Measurements from ENCODE around the gene CROCC. TPM values are rescaled to one million over a fixed set of nuclear protein-coding genes. Genes with fewer than 3 reads are reported as not detected.

CROCC gene
- polyA plus RNA-seq, 2 of the 4 experiments (the other 2 are of a cell fraction): 4.4 to 10.6 TPM

DNA sequence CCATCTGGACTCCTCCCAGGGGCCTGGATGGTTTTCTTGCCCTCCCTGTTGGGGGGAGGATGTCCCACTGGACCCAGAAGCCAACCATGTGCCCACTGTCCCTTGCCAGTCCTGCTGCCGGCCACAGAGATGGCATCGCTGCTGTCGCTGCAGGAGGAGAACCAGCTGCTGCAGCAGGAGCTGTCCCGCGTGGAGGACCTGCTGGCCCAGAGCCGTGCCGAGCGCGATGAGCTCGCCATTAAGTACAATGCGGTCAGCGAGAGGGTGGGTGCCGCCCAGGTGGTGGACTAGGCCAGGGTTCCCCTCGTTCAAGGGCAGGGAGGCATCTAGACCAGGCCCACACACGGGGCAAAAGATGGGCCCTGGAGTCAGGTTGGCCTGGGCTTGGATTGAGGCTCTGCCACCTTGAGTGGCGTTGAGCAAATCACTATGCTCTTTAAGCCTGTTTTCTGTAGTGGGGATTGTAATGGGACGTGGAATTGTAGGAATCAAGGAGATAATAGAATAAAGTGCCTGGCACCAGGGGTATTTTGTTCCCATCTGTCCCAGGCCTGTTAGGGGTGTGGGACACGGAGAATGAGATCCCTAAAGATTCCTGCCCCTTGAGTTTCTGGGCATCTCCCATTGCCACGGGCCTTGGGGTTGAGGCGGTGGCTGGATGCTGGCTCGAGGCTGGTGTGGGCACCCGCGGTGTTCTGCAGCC is 2.6 kb downstream of the CROCC start:
- no peak for ATAC-seq
- CTCF ChIA-PET: interaction anchor here (0.7 to 1.0 kb wide), 3 partner anchors 14 to 122 kb away, joined by 3 to 5 read pairs (median 4); no protein-coding TSS in a partner anchor
- no peak overlapping the region for H3K27ac ChIP-seq
- no peak overlapping the region for H3K4me3 ChIP-seq
- no peak overlapping the region for H3K4me2 ChIP-seq
- TF ChIP-seq CBX8 (IDR thresholded peaks at IDR 0.05) (no peak), HOXB5 (CRISPR knock-in tag; IDR thresholded peaks at IDR 0.05) (no peak), NR3C1 (IDR thresholded peaks at IDR 0.05) (no peak), JUN (IDR thresholded peaks at IDR 0.05) (no peak), EHF (CRISPR knock-in tag; IDR thresholded peaks at IDR 0.05) (no peak), KDM5A (IDR thresholded peaks at IDR 0.05) (no peak), EHMT2 (IDR thresholded peaks at IDR 0.05; ENCODE audit: low read depth) (no peak), RCOR1 (IDR thresholded peaks at IDR 0.05; ENCODE audit: low read depth, low read length) (no peak), TP53 (CRISPR knock-in tag; IDR thresholded peaks at IDR 0.05) (no peak), POLR2A (IDR thresholded peaks at IDR 0.05; ENCODE audit: low read length) (no peak), NPAS2 (CRISPR knock-in tag; IDR thresholded peaks at IDR 0.05; ENCODE audit: borderline replicate concordance) (no peak), ZSCAN20 (CRISPR knock-in tag; IDR thresholded peaks at IDR 0.05) (no peak), RAD21 (conservative IDR thresholded peaks at IDR 0.05 in 1 of 2, IDR thresholded peaks at IDR 0.05 in 1 of 2) (no peak)
- TF ChIP-seq, protein P1, sequence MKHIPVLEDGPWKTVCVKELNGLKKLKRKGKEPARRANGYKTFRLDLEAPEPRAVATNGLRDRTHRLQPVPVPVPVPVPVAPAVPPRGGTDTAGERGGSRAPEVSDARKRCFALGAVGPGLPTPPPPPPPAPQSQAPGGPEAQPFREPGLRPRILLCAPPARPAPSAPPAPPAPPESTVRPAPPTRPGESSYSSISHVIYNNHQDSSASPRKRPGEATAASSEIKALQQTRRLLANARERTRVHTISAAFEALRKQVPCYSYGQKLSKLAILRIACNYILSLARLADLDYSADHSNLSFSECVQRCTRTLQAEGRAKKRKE (CRISPR knock-in tag; IDR thresholded peaks at IDR 0.05; ENCODE audit: low read depth): no peak
- TF ChIP-seq, protein P2, sequence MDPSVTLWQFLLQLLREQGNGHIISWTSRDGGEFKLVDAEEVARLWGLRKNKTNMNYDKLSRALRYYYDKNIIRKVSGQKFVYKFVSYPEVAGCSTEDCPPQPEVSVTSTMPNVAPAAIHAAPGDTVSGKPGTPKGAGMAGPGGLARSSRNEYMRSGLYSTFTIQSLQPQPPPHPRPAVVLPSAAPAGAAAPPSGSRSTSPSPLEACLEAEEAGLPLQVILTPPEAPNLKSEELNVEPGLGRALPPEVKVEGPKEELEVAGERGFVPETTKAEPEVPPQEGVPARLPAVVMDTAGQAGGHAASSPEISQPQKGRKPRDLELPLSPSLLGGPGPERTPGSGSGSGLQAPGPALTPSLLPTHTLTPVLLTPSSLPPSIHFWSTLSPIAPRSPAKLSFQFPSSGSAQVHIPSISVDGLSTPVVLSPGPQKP (IDR thresholded peaks at IDR 0.05; ENCODE audit: low read depth, low read length): no peak
- TF ChIP-seq, protein P3, sequence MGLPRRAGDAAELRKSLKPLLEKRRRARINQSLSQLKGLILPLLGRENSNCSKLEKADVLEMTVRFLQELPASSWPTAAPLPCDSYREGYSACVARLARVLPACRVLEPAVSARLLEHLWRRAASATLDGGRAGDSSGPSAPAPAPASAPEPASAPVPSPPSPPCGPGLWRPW (IDR thresholded peaks at IDR 0.05): no peak
- TF ChIP-seq, protein P4, sequence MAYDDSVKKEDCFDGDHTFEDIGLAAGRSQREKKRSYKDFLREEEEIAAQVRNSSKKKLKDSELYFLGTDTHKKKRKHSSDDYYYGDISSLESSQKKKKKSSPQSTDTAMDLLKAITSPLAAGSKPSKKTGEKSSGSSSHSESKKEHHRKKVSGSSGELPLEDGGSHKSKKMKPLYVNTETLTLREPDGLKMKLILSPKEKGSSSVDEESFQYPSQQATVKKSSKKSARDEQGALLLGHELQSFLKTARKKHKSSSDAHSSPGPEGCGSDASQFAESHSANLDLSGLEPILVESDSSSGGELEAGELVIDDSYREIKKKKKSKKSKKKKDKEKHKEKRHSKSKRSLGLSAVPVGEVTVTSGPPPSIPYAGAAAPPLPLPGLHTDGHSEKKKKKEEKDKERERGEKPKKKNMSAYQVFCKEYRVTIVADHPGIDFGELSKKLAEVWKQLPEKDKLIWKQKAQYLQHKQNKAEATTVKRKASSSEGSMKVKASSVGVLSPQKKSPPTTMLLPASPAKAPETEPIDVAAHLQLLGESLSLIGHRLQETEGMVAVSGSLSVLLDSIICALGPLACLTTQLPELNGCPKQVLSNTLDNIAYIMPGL (CRISPR knock-in tag; IDR thresholded peaks at IDR 0.05; ENCODE audit: borderline replicate concordance): no peak
- no peak for FAIRE-seq
- no peak for DNase-seq (ENCODE audit: low read depth in 1 of 2, low spot score in 1 of 2)
- H3K4me1 ChIP-seq: no peaks in the 10 kb centered on the region
- WGBS (ENCODE audit: missing lambda C conversion rate): 93% methylated on average over 19 of the region's 23 CpGs
- POLR2A ChIA-PET: no interaction called here
- no peaks in the 10 kb centered on the region for H3K9me3 ChIP-seq

DNA sequence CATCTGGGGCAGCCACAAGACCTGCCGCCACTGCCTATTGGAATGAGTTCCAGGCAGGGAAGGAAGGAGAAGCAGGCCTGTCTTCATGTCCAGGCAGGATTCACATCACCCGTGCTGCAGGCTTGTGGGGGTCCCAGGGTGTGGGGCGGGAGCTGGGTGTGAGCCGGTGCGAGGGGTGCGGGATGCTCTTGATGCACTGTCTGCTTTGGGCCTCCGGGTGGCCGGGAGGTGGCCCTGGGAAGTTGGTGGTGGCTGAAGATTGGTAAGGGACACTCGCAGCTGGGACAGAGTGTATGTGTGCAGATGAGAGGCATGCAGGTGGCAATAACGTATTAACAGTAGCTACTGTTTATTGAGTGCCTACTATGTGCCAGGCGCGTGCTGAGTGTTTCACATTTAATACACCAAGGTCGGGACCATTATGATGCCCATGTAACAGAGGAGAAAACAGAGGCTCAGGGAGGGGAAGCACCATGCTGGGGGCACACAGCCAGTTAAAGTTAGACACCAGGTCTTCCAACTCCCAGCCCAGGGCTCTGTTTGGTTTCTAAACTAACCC is 3.3 kb downstream of the CROCC start:
- Histone ChIP-seq H3K4me2 (no peak overlapping the region), H3K4me1 (no peaks in the 10 kb centered on the region), H3K4me3 (no peak overlapping the region), H3K9me3 (no peaks in the 10 kb centered on the region), H3K27ac (no peak overlapping the region)
- peak in 1 of 2 experiments; percentile 55; a peak in 3 of 6 replicates for ATAC-seq
- ChIA-PET POLR2A (no interaction called here), CTCF (interaction anchor here (0.9 to 1.3 kb wide), 3 partner anchors 21 to 79 kb away, joined by 3 to 5 read pairs (median 3); no protein-coding TSS in a partner anchor)
- no peak for FAIRE-seq
- 78% methylated on average over 11 of the region's 13 CpGs for WGBS (ENCODE audit: missing lambda C conversion rate)
- DNase-seq (ENCODE audit: low read depth in 1 of 2, low spot score in 1 of 2): no peak
- TF ChIP-seq CEBPB (IDR thresholded peaks at IDR 0.05) (no peak), ZNF302 (CRISPR knock-in tag; IDR thresholded peaks at IDR 0.05) (no peak), RFX5 (IDR thresholded peaks at IDR 0.05) (no peak), NFE2L2 (conservative IDR thresholded peaks at IDR 0.05; ENCODE audit: low read length) (no peak), MYC (IDR thresholded peaks at IDR 0.05; ENCODE audit: borderline replicate concordance, low read length) (no peak), HOXB13 (CRISPR knock-in tag; IDR thresholded peaks at IDR 0.05; ENCODE audit: low read depth) (no peak), CHD4 (IDR thresholded peaks at IDR 0.05; ENCODE audit: borderline replicate concordance) (no peak), EHF (CRISPR knock-in tag; IDR thresholded peaks at IDR 0.05) (no peak), NR3C1 (IDR thresholded peaks at IDR 0.05) (no peak), MAFK (IDR thresholded peaks at IDR 0.05; ENCODE audit: partially characterized antibody) (no peak), FOSL2 (IDR thresholded peaks at IDR 0.05) (no peak), FOSL2 (CRISPR knock-in tag; IDR thresholded peaks at IDR 0.05) (no peak), CHD2 (IDR thresholded peaks at IDR 0.05; ENCODE audit: low read length, partially characterized antibody) (no peak), HOXB5 (CRISPR knock-in tag; IDR thresholded peaks at IDR 0.05) (no peak)
- TF ChIP-seq, protein P4 (CRISPR knock-in tag; IDR thresholded peaks at IDR 0.05; ENCODE audit: borderline replicate concordance): no peak
- TF ChIP-seq, protein P5, sequence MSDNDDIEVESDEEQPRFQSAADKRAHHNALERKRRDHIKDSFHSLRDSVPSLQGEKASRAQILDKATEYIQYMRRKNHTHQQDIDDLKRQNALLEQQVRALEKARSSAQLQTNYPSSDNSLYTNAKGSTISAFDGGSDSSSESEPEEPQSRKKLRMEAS (IDR thresholded peaks at IDR 0.05): no peak
- TF ChIP-seq, protein P6, sequence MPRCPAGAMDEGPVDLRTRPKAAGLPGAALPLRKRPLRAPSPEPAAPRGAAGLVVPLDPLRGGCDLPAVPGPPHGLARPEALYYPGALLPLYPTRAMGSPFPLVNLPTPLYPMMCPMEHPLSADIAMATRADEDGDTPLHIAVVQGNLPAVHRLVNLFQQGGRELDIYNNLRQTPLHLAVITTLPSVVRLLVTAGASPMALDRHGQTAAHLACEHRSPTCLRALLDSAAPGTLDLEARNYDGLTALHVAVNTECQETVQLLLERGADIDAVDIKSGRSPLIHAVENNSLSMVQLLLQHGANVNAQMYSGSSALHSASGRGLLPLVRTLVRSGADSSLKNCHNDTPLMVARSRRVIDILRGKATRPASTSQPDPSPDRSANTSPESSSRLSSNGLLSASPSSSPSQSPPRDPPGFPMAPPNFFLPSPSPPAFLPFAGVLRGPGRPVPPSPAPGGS (IDR thresholded peaks at IDR 0.05): no peak
